Spleen (tissue), 7 donors: Measurements from ENCODE around the gene C3orf22.

Source experiments
- CTCF ChIP-seq, 11 experiments: fragments of 200-600 bp in 7 of 11; fragments of 450-650 bp in 4 of 11; sonication (generic) in 4 of 11; IDR thresholded peaks in 8 of 11; conservative IDR thresholded peaks in 3 of 11; 1 replicate in 7 of 11; 2 replicates in 4 of 11; pipeline versions ENCODE4 v1.4.0 to v1.8.0; 2016 to 2021; ENCODE audit warnings: antibody characterized with exemption in 11 of 11, inconsistent platforms in 4 of 11, mild to moderate bottlenecking in 1 of 11
- POLR2A ChIP-seq, 3 donors: fragments of 450-650 bp; IDR thresholded peaks; one replicate each; pipeline ENCODE4 v1.5.1; 2017; ENCODE audit warnings: antibody characterized with exemption in 3 of 3, mild to moderate bottlenecking in 1 of 3
- donor health status: DM: no; HTN: no; CAD: no; lungs with moderate emphysema.
- donor health status: DM: no; HTN: no; CAD: no.
- donor health status: DM: no; HTN: no; CAD: no.

- no peak for TF ChIP-seq CTCF (IDR thresholded peaks at IDR 0.05 in 8 of 11, conservative IDR thresholded peaks at IDR 0.05 in 3 of 11)
- no peak for TF ChIP-seq POLR2A (IDR thresholded peaks at IDR 0.05)
These were observed 20.4 kb downstream of the C3orf22 start for GRCh38 chr3:126538316-126538715.
